Small intestine (tissue), 7 donors: ENCODE results near the gene MB21D2. TPM values are rescaled to one million over a fixed set of nuclear protein-coding genes. Genes with fewer than 3 reads are reported as not detected.
A peak's percentile ranks its signal among the peaks of the same experiment; 100 is the strongest.

Experiments used
- DNase-seq, 2 donors: peaks; one replicate each; pipeline versions ENCODE4 v3.0.0 to v3.0.0-alpha.2; 2013
- FAIRE-seq: peaks from 2 replicates; lab custom pipeline; 2012; peaks lifted over from hg19 to GRCh38; lab: Jason Lieb, UNC
- H3K27ac ChIP-seq, 3 donors: one replicate each; pipeline ENCODE4 v1.5.1; 2013; ENCODE audit warnings: low read length in 2 of 3, mild to moderate bottlenecking in 2 of 3, control low read depth in 1 of 3, inconsistent platforms in 1 of 3, low read depth in 1 of 3, moderate library complexity in 1 of 3
- H3K27me3 ChIP-seq, 3 donors: one replicate each; pipeline ENCODE4 v1.6.1; 2013; ENCODE audit warnings: low read length in 3 of 3, inconsistent platforms in 1 of 3; ENCODE audit not compliant: control insufficient read depth in 3 of 3, insufficient read depth in 3 of 3
- H3K36me3 ChIP-seq, 3 donors: one replicate each; pipeline ENCODE4 v1.6.1; 2013; ENCODE audit warnings: low read length in 3 of 3, inconsistent platforms in 1 of 3, low read depth in 1 of 3, mild to moderate bottlenecking in 1 of 3, moderate library complexity in 1 of 3; ENCODE audit not compliant: control insufficient read depth in 3 of 3, insufficient read depth in 2 of 3
- H3K4me1 ChIP-seq, 3 donors: one replicate each; pipeline ENCODE4 v1.6.1; 2013; ENCODE audit warnings: low read length in 2 of 3, inconsistent platforms in 1 of 3, low read depth in 1 of 3, mild to moderate bottlenecking in 1 of 3, moderate library complexity in 1 of 3; ENCODE audit not compliant: control insufficient read depth in 3 of 3, insufficient read depth in 2 of 3
- H3K4me3 ChIP-seq, 3 donors: one replicate each; pipeline ENCODE4 v1.5.1; 2013; ENCODE audit warnings: low read length in 3 of 3, control low read depth in 1 of 3, inconsistent platforms in 1 of 3, low read depth in 1 of 3, mild to moderate bottlenecking in 1 of 3, moderate library complexity in 1 of 3
- H3K9me3 ChIP-seq, 2 donors: one replicate each; pipeline ENCODE4 v1.6.1; 2013; ENCODE audit warnings: low read depth in 1 of 2, low read length in 1 of 2; ENCODE audit not compliant: control insufficient read depth in 2 of 2, insufficient read depth in 1 of 2
- WGBS, 3 donors: extraction: QIAGEN DNeasy Blood & Tissue Kit; methylation state at CpG; one replicate each; pipeline ENCODE4 v1.1.7; 2013; 5-methylcytosine and 5-hydroxymethylcytosine counted together
- polyA plus RNA-seq, 4 donors: library from polyadenylated mRNA; stranded (reverse) in 3 of 4; unstranded in 1 of 4; fragments of 200-250 nt in 3 of 4; fragments of 120-200 nt in 1 of 4; gene quantifications; one replicate each; pipeline versions ENCODE4 v1.2.1 to v1.2.3, GENCODE V29; 2013
- donor health status: healthy with polysubstance abuse.
- donor health status: control.
- donor health status: control.
- donor health status: Bipolar disorder and iron deficiency.
- donor health status: healthy.

MB21D2 gene
- polyA plus RNA-seq, 4 donors, result 4.9 to 16.6 (median 13.6) TPM

DNA sequence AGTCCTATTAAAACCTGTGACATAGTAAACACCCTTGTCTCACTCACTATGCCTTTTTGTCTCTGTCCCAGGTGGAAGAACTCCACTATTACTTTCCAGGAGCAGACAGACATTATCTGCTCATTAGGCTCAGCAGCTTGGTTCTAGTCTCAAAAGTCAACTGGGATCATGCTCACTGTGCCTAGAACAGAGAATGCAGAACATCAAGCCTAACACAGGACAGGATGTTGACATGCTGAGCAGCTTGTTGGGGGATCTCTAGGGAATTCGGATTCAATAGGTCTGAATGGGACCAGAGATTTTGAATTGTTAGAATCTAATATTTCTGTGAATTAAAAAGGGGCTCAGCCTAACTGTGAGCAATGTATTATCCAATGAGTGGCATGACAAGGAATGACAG is 6.4 kb downstream of the MB21D2 start:
- no peaks in the 10 kb centered on the region for H3K9me3 ChIP-seq
- 76 to 88% (median 87%) methylated on average over 1 of the region's 1 CpG for WGBS, 3 donors
- H3K36me3 ChIP-seq, result peaks cover 0 to 8% (median 0%) of the 10 kb centered on the region in 3 donors
- H3K4me3 ChIP-seq, result no peak overlapping the region
- FAIRE-seq (no peak), DNase-seq (no peak)
- peaks cover 3 to 31% (median 4%) of the 10 kb centered on the region in 3 donors for H3K4me1 ChIP-seq
- no peaks in the 10 kb centered on the region for H3K27me3 ChIP-seq
- no peak overlapping the region for H3K27ac ChIP-seq

DNA sequence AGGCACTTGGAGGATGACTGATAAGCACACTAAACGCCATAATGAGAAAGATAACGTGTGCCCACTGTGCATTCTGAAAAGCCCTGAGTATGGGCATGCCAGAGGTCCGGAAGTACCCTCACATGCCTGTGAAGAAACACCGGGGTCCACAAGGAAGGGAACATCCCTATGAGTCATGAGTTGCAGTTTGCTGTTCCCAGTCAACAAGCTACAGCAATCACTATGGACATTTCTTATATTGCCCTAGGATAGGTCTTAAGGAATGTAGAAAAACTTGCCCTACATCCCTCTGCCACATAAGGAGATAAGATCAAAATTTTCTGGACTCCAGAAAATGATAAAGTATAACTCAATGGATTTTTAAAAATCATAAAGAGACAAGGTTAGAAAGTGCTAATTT is 9.9 kb downstream of the MB21D2 start:
- H3K27me3 ChIP-seq, result no peaks in the 10 kb centered on the region
- no peak overlapping the region for H3K4me3 ChIP-seq
- DNase-seq (no peak), FAIRE-seq (no peak)
- H3K4me1 ChIP-seq, result peaks cover 0 to 23% (median 2%) of the 10 kb centered on the region in 3 donors
- H3K9me3 ChIP-seq, result peaks cover 0 to 9% of the 10 kb centered on the region in 2 donors
- H3K36me3 ChIP-seq, result peaks cover 0 to 22% (median 0%) of the 10 kb centered on the region in 3 donors
- no peak overlapping the region for H3K27ac ChIP-seq
- WGBS, 3 donors, result 59 to 67% (median 63%) methylated on average over 4 of the region's 4 CpGs

DNA sequence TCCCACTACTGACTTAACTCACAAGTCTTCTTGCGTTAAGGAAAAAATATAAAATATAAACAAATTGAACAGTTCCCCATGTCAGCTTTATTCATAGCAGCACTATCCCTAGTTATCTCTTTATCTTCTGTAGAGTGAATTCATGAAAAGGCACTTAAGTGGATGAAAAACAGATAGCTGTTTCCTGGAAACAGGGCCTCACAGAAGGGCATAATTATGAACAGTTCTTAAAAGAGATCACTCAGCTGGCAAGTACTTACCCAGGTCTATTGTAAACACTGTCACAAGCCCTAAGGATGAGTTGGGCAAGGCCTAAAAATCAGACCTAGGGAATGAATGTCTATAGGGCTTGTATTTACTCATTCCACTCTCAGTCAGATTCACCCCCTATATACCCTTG is 10.7 kb downstream of the MB21D2 start:
- 77 to 97% (median 94%) methylated on average over 1 of the region's 1 CpG for WGBS, 3 donors
- peaks cover 0 to 29% (median 2%) of the 10 kb centered on the region in 3 donors for H3K4me1 ChIP-seq
- H3K9me3 ChIP-seq, result peaks cover 0 to 9% of the 10 kb centered on the region in 2 donors
- no peak overlapping the region for H3K27ac ChIP-seq
- FAIRE-seq (no peak), DNase-seq (no peak)
- no peak overlapping the region for H3K4me3 ChIP-seq
- no peaks in the 10 kb centered on the region for H3K27me3 ChIP-seq
- H3K36me3 ChIP-seq, result peaks cover 0 to 22% (median 0%) of the 10 kb centered on the region in 3 donors

DNA sequence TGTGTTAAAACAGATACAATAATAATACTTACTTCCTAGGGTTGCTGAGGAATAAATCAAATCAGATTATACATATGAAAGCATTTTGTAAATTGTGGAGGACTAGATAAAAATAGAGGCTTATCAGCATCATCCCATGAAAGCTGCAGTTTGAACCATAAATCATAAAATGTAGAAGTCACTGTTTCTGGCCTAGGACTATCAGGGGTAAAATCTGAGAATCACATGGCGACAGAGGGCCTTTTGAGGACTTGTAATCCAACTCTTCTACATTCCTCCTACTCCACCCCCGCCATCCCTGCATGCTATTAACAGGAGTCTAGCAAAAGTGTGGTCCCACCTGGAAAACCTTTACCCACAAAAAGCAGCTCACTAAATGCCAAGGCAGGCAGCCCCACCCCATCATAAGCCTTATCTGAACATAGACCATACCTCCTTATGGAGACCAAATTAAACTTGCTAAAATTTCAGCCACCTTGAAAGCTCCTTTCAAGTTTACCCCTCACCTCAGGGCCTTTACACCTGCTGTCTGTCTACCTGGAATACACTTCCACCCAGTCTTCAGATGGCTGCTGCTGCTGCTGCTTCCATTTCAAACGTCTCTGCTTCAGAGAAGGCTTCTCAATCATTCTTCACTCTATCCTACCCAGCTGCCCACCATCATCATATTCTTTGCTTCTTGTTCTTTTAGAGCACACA is 11.5 kb downstream of the MB21D2 start:
- DNase-seq (no peak), FAIRE-seq (no peak)
- H3K9me3 ChIP-seq, result peaks cover 0 to 9% of the 10 kb centered on the region in 2 donors
- H3K27me3 ChIP-seq, result no peaks in the 10 kb centered on the region
- peaks cover 0 to 22% (median 0%) of the 10 kb centered on the region in 3 donors for H3K36me3 ChIP-seq
- 68 to 73% (median 72%) methylated on average over 3 of the region's 3 CpGs for WGBS, 3 donors
- H3K4me3 ChIP-seq, result no peak overlapping the region
- H3K4me1 ChIP-seq, result peaks cover 0 to 30% (median 2%) of the 10 kb centered on the region in 3 donors
- no peak overlapping the region for H3K27ac ChIP-seq

DNA sequence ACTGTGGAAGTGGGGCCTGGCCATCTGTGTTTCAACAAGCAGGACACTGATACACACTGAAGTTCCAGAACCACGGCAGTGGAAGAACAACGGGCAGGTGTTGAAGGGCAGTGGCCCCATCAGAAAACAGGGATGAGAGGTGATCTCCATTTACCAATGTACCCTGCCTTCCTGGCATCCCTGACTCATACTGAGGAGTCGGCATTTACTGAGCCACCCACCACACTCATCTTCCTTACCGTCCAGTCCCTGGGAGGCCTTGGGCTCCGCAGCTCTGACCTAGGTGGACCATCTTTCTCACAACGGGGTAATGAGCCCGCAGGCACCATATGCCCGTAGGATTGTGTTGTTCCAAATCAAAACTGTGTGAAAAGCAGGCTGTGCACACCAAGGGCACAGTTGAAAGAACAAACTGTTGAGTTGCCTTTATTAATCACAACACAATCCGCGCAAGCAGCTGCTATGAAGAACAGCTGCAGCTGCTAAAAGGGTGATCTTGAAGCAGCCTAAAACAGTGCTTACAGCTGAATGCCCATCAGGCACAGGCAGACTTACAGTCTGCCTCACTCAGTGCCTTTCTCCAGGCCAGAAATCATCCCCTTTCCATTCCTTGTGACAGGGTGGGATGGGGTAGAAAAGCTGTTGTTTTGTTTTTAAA is 12.9 kb downstream of the MB21D2 start:
- DNase-seq, result no peak
- WGBS, 3 donors, result 84 to 90% (median 89%) methylated on average over 10 of the region's 10 CpGs
- Histone ChIP-seq H3K9me3 (peaks cover 0 to 9% of the 10 kb centered on the region in 2 donors), H3K36me3 (peaks cover 0 to 20% (median 0%) of the 10 kb centered on the region in 3 donors), H3K27me3 (no peaks in the 10 kb centered on the region), H3K4me1 (peaks cover 0 to 30% (median 2%) of the 10 kb centered on the region in 3 donors), H3K27ac (no peak overlapping the region), H3K4me3 (no peak overlapping the region)
- FAIRE-seq, result no peak

DNA sequence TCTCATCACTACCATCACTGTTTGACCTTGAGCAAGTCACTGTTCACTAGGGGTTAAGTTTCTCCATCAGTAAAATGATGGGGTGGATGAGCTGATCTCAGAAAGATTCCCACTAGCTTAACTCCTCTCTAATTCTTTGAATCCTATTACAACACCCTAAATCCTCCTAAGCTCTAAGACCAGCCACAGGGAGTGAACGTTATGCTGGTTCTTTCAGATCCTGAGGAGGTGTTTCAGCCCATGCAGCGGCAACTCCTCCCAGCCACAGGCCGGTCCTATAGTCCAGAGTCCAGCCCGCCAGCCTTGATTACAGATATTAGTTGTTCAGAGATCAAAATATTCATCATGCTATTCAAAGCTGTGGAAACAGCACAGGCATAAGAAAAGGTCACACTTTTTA is 15.1 kb downstream of the MB21D2 start:
- H3K27ac ChIP-seq, result peak overlapping the region in 2 of 3 donors; percentile 67 to 76
- DNase-seq (peak; percentile 82 to 94), FAIRE-seq (no peak)
- H3K36me3 ChIP-seq, result peaks cover 0 to 20% (median 0%) of the 10 kb centered on the region in 3 donors
- H3K4me1 ChIP-seq, result peaks cover 0 to 34% (median 4%) of the 10 kb centered on the region in 3 donors
- 14 to 72% (median 38%) methylated on average over 4 of the region's 4 CpGs for WGBS, 3 donors
- H3K9me3 ChIP-seq, result peaks cover 0 to 9% of the 10 kb centered on the region in 2 donors
- no peak overlapping the region for H3K4me3 ChIP-seq
- no peaks in the 10 kb centered on the region for H3K27me3 ChIP-seq

DNA sequence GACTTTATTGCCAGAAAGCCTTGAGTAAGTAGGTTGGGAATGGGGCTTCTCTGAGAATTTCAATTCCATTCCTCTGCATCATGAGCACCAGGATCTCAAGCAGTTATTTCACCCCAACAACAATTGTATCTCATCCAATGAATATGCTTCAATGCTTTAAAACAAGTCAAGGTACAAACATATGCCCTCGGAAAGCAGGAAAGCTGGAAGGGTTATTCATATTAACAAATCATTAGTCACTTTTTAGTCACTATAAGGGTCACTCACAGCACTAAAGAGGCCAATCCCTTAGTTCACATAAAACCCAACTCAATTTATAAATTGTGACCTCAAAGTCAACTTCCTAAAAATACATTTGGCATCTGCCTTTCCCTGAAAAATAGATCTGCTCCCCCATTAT is 16.2 kb downstream of the MB21D2 start:
- Histone ChIP-seq H3K4me3 (no peak overlapping the region), H3K4me1 (peaks cover 6 to 36% (median 9%) of the 10 kb centered on the region in 3 donors), H3K27me3 (no peaks in the 10 kb centered on the region), H3K36me3 (peaks cover 0 to 20% (median 0%) of the 10 kb centered on the region in 3 donors), H3K9me3 (peaks cover 0 to 9% of the 10 kb centered on the region in 2 donors), H3K27ac (peak overlapping the region in 2 of 3 donors; percentile 67 to 76)
- no peak for FAIRE-seq
- WGBS, 3 donors, result 14 to 52% (median 34%) methylated on average over 1 of the region's 1 CpG
- peak in 1 of 2 donors; percentile 37 for DNase-seq

DNA sequence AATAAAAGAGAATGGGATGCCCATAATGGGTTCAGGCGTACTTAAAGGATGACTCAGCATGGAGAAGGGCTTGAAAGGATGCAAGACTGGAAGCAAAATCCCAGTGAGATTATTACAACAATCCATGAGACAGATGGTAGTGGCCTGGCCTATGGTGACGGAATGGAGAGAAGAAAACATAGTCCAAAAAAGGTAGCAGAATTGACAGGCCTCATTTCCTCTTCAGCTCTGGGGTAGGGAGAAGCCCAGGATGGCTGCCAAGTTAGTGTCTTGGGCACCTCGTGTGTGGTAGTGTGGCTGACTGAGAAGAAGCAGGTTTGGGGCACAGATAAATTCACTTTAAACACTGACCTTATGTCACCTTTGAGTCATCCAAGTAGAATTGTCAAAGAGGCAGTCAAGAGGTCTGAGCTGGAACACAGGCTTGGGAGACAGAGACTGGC is 18.1 kb downstream of the MB21D2 start:
- WGBS, 3 donors, result 62 to 78% (median 71%) methylated on average over 3 of the region's 3 CpGs
- DNase-seq (no peak), FAIRE-seq (no peak)
- Histone ChIP-seq H3K4me1 (peaks cover 4 to 54% (median 9%) of the 10 kb centered on the region in 3 donors), H3K27ac (no peak overlapping the region), H3K27me3 (no peaks in the 10 kb centered on the region), H3K4me3 (no peak overlapping the region), H3K9me3 (peaks cover 0 to 9% of the 10 kb centered on the region in 2 donors), H3K36me3 (peaks cover 0 to 6% (median 0%) of the 10 kb centered on the region in 3 donors)
